A375 (cell line): ENCODE measurements around the gene WDFY1. TPM values are rescaled to one million over a fixed set of nuclear protein-coding genes. Genes with fewer than 3 reads are reported as not detected.

ENCODE experiments used
- total RNA-seq: library from RNA; depleted of rRNA; stranded (reverse); fragments of >200 nt; shearing (Covaris generic); gene quantifications from 2 replicates; pipeline ENCODE4 v1.2.3, GENCODE V29; 2014; rRNA removed

The WDFY1 gene, protein sequence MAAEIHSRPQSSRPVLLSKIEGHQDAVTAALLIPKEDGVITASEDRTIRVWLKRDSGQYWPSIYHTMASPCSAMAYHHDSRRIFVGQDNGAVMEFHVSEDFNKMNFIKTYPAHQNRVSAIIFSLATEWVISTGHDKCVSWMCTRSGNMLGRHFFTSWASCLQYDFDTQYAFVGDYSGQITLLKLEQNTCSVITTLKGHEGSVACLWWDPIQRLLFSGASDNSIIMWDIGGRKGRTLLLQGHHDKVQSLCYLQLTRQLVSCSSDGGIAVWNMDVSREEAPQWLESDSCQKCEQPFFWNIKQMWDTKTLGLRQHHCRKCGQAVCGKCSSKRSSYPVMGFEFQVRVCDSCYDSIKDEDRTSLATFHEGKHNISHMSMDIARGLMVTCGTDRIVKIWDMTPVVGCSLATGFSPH
- 14.5 and 28.3 TPM in 2 replicates for total RNA-seq

DNA sequence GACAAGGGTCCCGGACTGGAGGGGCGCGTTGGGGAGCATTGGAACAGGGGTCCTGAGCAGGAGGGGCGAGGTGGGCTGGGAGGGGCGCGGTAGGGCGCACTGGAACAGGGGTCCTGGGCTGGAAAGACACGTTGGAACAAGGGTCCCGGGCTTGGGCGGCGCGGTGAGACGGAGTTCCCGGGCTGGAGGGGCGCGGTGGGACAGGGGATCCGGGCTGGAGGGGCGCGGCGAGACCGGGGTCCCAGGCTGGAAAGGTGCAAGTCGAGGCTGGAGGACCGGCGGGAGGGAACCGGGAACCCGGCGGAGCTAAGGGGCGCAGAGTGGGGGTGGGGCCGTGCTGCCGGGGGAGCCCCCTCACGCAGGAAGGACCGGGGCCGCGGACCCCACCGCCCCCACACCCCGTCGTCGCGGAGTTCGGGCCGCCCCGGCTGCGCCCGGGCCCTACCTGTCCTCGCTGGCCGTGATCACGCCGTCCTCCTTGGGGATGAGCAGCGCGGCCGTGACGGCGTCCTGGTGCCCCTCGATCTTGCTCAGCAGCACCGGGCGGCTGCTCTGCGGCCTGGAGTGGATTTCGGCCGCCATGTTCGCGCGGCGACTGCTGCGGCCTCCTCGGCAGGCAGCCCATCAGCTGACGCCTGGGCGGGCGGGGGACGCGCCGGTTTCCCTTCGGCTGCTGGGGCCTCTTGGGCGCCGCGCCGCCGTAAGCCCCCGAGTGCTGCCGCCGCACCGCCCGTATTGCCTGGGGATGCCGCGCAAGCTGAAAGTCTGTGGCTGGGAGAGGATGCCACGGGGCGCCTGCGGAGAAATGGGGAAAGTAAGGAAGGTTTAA is at the start of gene WDFY1:
Gene WDFY1 (minus strand): TSS at position 633 of the 829 bp plus-strand sequence. CDS start 51 bp downstream, at position 582.

DNA sequence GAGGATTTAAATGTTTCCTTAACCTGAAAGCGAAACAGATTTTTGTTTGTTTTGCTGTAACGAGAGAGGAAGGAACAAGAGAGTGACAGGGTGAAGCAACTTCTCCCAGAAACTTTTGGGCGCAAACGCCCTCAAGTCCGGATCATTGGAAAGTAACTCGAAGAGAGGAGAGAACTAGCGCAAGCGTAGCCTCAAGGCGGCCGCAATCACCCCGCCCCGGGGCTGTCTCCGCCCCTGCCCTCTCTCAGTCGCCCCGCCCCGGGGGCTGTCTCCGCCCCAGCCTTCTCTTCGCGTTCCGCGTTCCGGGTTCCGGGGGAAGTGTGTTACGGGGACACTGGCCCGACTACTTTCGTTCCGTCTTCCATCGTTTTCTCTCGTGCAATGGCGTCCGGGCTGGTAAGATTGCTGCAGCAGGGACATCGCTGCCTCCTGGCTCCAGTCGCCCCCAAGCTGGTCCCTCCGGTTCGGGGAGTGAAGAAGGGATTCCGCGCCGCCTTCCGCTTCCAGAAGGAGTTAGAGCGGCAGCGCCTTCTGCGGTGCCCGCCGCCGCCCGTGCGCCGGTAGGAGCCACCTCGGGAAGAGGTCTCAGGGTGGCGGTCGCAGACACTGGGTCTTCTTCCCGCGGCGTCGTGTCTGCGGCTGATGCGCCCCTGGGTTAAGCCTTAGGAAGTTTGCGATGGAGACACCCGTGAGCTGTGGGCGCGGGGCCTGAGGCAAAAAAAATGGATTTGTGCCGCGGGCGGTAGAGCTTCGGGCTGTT is 12.1 kb upstream of the WDFY1 start, which contains the start of gene MRPL44:
Gene MRPL44 (plus strand): TSS at position 372 of the 760 bp plus-strand sequence. CDS start 10 bp downstream, at position 382.

DNA sequence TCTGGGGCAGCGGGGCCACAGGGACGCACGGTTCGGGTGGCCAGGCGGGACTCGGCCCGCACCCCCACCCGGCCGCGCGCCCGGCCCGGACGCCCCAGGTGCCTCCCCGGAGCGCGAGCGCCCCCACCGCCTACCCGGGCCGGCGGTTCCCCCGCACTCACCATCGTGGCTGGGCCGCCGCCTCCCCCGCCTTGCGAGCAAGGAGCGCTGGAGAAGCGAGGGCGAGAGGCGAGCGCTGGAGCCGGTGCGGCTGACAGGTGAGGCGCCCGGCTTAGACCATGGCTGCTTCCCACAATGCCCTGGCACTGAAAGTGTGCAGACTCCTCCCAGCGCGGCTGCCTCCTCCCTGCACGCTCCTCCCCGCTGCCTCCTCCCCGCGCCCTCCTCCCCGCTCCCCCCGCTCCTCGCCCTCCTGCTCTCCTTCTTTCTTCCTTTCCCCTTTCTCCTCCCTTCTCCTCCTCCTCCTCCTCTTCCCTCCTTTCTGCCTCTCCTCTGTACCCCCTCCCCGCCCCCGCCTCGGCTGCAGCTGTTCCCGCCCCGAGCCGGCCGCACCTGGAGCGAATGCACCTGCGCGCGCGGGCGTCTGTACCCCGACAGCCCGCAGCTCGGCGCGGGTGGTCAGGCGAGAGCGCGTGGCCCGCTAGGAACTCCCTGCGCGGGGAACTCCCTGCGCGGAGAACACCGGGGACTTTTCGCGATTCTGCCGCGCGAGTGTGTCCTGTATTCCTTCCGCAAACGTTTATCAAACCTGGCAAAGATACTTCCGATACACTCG is 107.7 kb downstream of the WDFY1 start, which contains the start of gene AP1S3:
Gene AP1S3 (minus strand): TSS at position 296 of the 775 bp plus-strand sequence. CDS start 132 bp downstream, at position 164.

Other genes starting within 250 kb of the WDFY1 start
- 1.9 and 3.7 TPM in 2 replicates for gene AP1S3, start 107.8 kb downstream of the WDFY1 start, total RNA-seq
- 21.1 and 21.6 TPM in 2 replicates for gene MRPL44, start 12.1 kb upstream of the WDFY1 start, total RNA-seq
- gene SERPINE2, start 94.0 kb upstream of the WDFY1 start, total RNA-seq: 1,306 and 1,506 TPM in 2 replicates